Activated B cell treated with CpG ODN at 0.5 μM for 24 hours (primary cell): Measurements from ENCODE around the gene ITGB4. TPM values are rescaled to one million over a fixed set of nuclear protein-coding genes. Genes with fewer than 3 reads are reported as not detected.

Experiments used
- ATAC-seq: fragments of 200-7000 bp; cut with Tn5 transposase; one replicate; pipeline ENCODE4 v1.10.0; 2021; ENCODE audit warnings: low read depth, mild to moderate bottlenecking, moderate library complexity
- CTCF ChIA-PET: fragments of 350-600 bp; sonication (Branson Sonifier 250); formaldehyde crosslinking; loops from one replicate; lab custom pipeline; 2021; ENCODE audit warnings: antibody characterized with exemption; lab: Charles Lee
- POLR2A ChIA-PET: fragments of 350-600 bp; sonication (Branson Sonifier 250); formaldehyde crosslinking; loops from one replicate; lab custom pipeline; 2021; ENCODE audit warnings: antibody characterized with exemption; lab: Charles Lee
- DNase-seq: peaks from one replicate; pipeline ENCODE4 v3.0.0; 2022
- H3K27ac Mint-ChIP-seq: one replicate; pipeline ENCODE4 v1.8.0; 2020; ENCODE audit warnings: mixed read lengths
- H3K27me3 Mint-ChIP-seq: one replicate; pipeline ENCODE4 v1.8.0; 2021; ENCODE audit warnings: mixed read lengths
- H3K36me3 Mint-ChIP-seq: one replicate; pipeline ENCODE4 v1.8.0; 2021; ENCODE audit warnings: low read depth, mixed read lengths
- H3K4me1 Mint-ChIP-seq: one replicate; pipeline ENCODE4 v1.8.0; 2021; ENCODE audit warnings: mixed read lengths
- H3K4me3 Mint-ChIP-seq: one replicate; pipeline ENCODE4 v1.8.0; 2020; ENCODE audit warnings: mild to moderate bottlenecking, mixed read lengths
- H3K9me3 Mint-ChIP-seq: one replicate; pipeline ENCODE4 v1.8.0; 2020; ENCODE audit warnings: mixed read lengths
- CTCF ChIP-seq: fragments of 200-600 bp; IDR thresholded peaks from one replicate; pipeline ENCODE4 v1.8.0; 2022; ENCODE audit warnings: antibody characterized with exemption, mild to moderate bottlenecking
- intact Hi-C: fragments of 100-400 bp; cut with micrococcal nuclease; formaldehyde crosslinking; loops from one replicate; pipeline ENCODE4 v1.15.1; 2024
- total RNA-seq: library from RNA; stranded (reverse); gene quantifications from 2 replicates; pipeline ENCODE4 v1.2.3, GENCODE V29; 2022

Gene ITGB4
- total RNA-seq, 1 donor from 2014 or later: 2.2 TPM

- Mint-ChIP-seq H3K4me3 (no peak overlapping the region), H3K36me3 (no peaks in the 10 kb centered on the region), H3K27me3 (peaks cover 6% of the 10 kb centered on the region), H3K27ac (no peak overlapping the region), H3K9me3 (no peaks in the 10 kb centered on the region), H3K4me1 (peaks cover 4% of the 10 kb centered on the region)
- TF ChIP-seq CTCF: no peak
- ChIA-PET CTCF (no interaction called here), POLR2A (no interaction called here)
- ATAC-seq (no peak), DNase-seq (no peak)
- intact Hi-C loops: no loop called here
Observed at GRCh38 chr17:75723171-75723930, 2.1 kb downstream of the ITGB4 start.

DNA sequence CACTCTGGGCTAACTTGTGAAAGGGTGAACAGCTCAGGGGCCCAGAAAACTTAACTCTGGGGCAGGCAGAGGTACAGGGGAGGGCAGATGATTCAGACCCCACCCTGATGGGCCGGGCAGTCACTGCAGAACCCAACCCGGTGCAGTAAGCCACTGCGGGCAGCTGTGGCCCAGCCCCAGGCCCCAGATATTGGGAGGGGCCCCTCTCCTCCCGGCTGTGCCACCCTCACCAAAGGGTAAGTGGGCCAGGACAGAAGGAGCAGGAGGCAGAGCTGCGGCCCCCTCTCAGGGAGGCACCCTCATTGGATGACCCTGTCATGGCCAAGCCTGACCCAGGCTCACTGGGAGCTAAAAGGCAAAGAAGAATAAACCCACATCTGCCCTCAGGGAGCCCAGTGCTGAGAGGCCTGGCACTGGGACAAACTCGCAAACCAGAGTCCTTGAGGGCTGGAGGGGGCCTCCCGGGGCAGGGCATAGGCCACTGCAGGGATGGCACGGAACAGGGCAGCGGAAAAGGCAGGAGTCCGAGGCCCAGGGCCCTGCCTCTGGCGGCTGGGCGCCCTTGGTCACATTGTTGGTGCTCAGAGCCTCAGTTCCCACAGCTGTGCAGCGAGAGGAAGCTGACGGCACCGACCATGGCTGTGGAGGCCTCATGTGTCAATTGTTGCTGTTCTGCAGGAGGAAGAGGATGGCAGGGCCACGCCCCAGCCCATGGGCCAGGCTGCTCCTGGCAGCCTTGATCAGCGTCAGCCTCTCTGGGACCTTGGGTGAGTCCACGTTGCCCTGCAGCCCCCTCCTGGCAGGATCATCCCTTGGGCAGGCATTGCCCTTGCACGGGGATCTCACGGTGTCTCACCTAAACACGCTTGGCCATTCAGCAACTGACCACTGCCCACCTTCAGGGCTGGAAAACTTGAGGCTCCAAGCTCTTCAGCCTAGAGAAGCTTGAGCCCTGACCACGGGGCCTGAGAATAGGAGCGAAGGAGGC is 3.1 kb downstream of the ITGB4 start:
- intact Hi-C loops: no loop called here
- H3K27ac Mint-ChIP-seq: no peak overlapping the region
- H3K36me3 Mint-ChIP-seq: no peaks in the 10 kb centered on the region
- H3K4me1 Mint-ChIP-seq: peaks cover 4% of the 10 kb centered on the region
- no peak overlapping the region for H3K4me3 Mint-ChIP-seq
- ChIA-PET CTCF (no interaction called here), POLR2A (no interaction called here)
- DNase-seq (no peak), ATAC-seq (no peak)
- H3K9me3 Mint-ChIP-seq: no peaks in the 10 kb centered on the region
- H3K27me3 Mint-ChIP-seq: peaks cover 6% of the 10 kb centered on the region
- no peak for TF ChIP-seq CTCF

- intact Hi-C loops: no loop called here
- Mint-ChIP-seq H3K4me3 (no peak overlapping the region), H3K27me3 (no peaks in the 10 kb centered on the region), H3K27ac (no peak overlapping the region), H3K4me1 (peaks cover 2% of the 10 kb centered on the region), H3K36me3 (no peaks in the 10 kb centered on the region), H3K9me3 (no peaks in the 10 kb centered on the region)
- TF ChIP-seq CTCF: no peak
- ATAC-seq (no peak), DNase-seq (no peak)
- POLR2A ChIA-PET: no interaction called here
- CTCF ChIA-PET: no interaction called here
Observed at GRCh38 chr17:75725504-75725903, 4.2 kb downstream of the ITGB4 start.

DNA sequence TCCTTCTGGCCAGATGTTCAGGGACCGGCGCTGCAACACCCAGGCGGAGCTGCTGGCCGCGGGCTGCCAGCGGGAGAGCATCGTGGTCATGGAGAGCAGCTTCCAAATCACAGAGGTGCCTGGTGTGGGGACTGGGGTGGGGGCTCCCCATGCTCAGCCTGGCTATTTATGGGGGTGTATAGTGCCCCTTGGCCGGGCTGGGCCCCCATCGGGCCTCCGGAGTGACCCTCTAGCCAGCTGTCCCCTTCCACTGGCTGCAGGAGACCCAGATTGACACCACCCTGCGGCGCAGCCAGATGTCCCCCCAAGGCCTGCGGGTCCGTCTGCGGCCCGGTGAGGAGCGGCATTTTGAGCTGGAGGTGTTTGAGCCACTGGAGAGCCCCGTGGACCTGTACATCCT is 6.1 kb downstream of the ITGB4 start:
- no peaks in the 10 kb centered on the region for H3K9me3 Mint-ChIP-seq
- H3K36me3 Mint-ChIP-seq: no peaks in the 10 kb centered on the region
- H3K4me3 Mint-ChIP-seq: no peak overlapping the region
- ATAC-seq (no peak), DNase-seq (no peak)
- CTCF ChIA-PET: no interaction called here
- no peaks in the 10 kb centered on the region for H3K27me3 Mint-ChIP-seq
- TF ChIP-seq CTCF: no peak
- intact Hi-C loops: no loop called here
- POLR2A ChIA-PET: no interaction called here
- no peak overlapping the region for H3K27ac Mint-ChIP-seq
- H3K4me1 Mint-ChIP-seq: no peaks in the 10 kb centered on the region

DNA sequence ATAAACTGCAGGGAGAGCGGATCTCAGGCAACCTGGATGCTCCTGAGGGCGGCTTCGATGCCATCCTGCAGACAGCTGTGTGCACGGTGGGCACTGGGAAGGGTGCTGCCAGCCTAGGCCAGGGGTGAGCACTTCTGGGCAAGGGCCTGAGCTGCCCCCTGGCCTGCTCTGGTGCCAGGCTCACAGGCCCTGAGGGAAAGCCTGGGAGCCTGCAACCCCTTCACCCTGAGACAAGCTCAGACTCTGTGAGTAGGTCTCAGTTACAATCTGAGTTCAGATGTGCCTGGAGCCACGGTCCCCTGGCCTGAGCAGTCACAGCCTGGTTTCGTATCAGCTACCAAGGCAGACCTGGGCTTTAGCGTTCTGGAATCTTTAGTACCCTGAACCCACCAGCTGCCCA is 8.1 kb downstream of the ITGB4 start:
- no peak for TF ChIP-seq CTCF
- Mint-ChIP-seq H3K9me3 (no peaks in the 10 kb centered on the region), H3K27me3 (no peaks in the 10 kb centered on the region), H3K4me3 (no peak overlapping the region), H3K27ac (no peak overlapping the region), H3K36me3 (no peaks in the 10 kb centered on the region), H3K4me1 (peaks cover 1% of the 10 kb centered on the region)
- DNase-seq (no peak), ATAC-seq (no peak)
- CTCF ChIA-PET: no interaction called here
- POLR2A ChIA-PET: no interaction called here
- intact Hi-C loops: no loop called here
